ENCODE results near the gene NEK1.
"Not testable (repeated sequence)": the region's sequence is repeated elsewhere in the genome, so short reads cannot be mapped to it uniquely, and the experiment has no call there.

Gene NEK1

GRCh38 chr4:169627307-169627706, 14.9 kb upstream of the NEK1 start:
- DNase-seq (ENCODE audit: low read depth) = no peak

GRCh38 chr4:169626331-169627282, 14.2 kb upstream of the NEK1 start:
- DNase-seq (ENCODE audit: low read depth) = no peak

- no peak for DNase-seq (ENCODE audit: low read depth)
Observed at GRCh38 chr4:169625886-169626285, 13.5 kb upstream of the NEK1 start.

- DNase-seq (ENCODE audit: low read depth) = not testable (repeated sequence)
Observed at GRCh38 chr4:169624012-169624411, 11.6 kb upstream of the NEK1 start.

DNA sequence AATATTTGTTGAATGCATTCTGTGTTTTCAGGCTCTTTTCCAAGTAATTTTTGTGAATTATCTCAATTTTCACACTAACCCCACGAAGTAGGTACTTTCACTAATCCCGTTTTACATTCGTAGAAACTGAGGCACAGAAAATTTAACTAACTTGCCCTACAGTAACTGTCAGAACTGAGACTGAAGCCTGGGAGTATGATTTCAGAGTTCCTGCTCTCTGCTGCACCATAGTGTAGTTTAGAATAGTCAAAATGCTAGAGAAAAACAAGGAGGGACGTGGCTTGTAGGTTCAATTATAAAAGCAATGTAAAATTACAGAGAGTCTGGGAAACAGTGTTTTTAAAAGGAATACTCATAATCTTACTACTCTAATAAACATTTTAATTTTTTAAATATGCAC, 10.2 kb upstream of the NEK1 start:
- no peak for DNase-seq (ENCODE audit: low read depth)

- no peak for DNase-seq (ENCODE audit: low read depth)
Observed at GRCh38 chr4:169621731-169622492, 9.5 kb upstream of the NEK1 start.

- no peak for DNase-seq (ENCODE audit: low read depth)
Observed at GRCh38 chr4:169620880-169621248, 8.5 kb upstream of the NEK1 start.

DNA sequence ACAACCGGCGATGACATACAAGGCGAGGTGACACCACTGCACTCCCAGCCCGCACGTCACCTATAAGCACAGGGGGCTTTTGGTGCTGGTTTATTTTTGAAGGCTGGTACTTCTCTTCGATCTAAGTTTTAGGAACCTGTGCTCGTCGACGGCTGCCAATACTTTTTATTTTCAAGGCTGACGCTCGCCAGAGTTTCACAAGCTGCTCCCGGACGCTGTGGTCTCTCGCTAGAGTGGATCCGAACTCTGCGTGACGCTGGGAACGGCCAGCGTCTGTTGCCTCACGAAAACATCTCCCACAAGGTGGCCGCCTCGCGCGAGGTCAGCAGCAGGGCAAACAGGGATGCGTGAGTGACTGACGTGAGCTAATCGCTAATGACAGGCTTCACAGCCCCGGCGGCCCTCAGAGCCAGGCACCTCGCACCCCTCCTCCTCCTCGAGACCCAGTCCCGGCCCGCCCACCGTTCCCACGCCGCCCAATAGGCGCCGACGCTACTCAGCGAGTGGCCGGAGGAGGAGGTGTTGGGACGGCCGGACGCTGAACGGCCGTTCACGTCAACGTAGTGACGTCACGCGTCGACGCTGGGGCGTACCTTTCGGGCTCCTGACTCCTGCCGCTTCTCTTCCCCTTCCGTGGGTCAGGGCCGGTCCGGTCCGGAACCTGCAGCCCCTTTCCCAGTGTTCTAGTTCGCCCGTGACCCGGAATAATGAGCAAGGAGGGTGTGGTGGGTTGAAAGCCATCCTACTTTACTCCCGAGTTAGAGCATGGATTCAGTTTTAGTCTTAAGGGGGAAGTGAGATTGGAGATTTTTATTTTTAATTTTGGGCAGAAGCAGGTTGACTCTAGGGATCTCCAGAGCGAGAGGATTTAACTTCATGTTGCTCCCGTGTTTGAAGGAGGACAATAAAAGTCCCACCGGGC, 7.8 kb upstream of the NEK1 start, which contains the start of gene CLCN3:
Gene CLCN3, plus strand, starts transcription at position 621 of the 922 bp plus-strand sequence. CDS start 15,351 bp downstream, outside the sequence.
- peak; percentile 81 for DNase-seq (ENCODE audit: low read depth)

GRCh38 chr4:169619518-169619957, 7.2 kb upstream of the NEK1 start:
- DNase-seq (ENCODE audit: low read depth) = no peak

- DNase-seq (ENCODE audit: low read depth) = no peak
Observed at GRCh38 chr4:169618986-169619385, 6.6 kb upstream of the NEK1 start.

GRCh38 chr4:169618286-169618685, 5.9 kb upstream of the NEK1 start:
- peak; percentile 69 for DNase-seq (ENCODE audit: low read depth)

DNA sequence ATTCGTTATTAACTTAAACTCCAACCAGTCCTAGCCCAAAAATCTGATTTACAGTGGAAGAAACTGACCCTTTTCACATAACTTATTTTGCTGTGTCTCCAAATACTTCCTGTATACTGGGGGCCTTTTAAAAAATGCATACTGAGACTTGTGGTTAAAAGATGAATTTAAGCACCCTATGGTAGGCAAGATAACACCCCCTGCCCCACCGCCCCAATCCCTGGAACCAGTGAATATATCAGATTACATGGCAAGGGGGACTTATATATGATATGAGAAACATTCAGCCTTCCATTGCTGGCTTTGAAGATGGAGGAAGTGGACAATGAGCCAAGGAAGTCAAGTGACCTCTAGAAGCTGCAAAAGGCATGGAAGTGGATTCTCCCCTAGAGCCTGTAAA, 4.9 kb upstream of the NEK1 start:
- DNase-seq (ENCODE audit: low read depth) = no peak

DNA sequence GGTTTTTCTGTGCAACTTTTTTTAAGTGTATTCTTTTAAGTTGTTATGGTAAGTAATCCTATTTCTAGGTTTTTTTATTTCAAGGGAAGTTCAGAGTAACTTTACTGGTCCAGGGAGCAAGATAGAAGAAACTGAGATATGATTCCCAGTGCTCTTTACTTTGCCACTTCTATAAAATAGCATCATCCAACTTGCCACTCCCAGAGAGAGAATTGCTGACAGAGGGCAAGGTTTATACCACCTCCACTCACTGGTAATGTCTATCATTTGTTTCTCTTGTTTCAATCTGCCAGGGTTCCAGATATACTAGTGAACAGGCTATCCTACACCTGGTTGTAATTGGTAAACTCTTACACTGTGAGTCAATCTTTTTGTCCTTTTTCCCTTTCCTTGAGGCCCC, 4.5 kb upstream of the NEK1 start:
- DNase-seq (ENCODE audit: low read depth) = no peak

GRCh38 chr4:169615467-169616106, 3.2 kb upstream of the NEK1 start:
- DNase-seq (ENCODE audit: low read depth) = no peak

DNA sequence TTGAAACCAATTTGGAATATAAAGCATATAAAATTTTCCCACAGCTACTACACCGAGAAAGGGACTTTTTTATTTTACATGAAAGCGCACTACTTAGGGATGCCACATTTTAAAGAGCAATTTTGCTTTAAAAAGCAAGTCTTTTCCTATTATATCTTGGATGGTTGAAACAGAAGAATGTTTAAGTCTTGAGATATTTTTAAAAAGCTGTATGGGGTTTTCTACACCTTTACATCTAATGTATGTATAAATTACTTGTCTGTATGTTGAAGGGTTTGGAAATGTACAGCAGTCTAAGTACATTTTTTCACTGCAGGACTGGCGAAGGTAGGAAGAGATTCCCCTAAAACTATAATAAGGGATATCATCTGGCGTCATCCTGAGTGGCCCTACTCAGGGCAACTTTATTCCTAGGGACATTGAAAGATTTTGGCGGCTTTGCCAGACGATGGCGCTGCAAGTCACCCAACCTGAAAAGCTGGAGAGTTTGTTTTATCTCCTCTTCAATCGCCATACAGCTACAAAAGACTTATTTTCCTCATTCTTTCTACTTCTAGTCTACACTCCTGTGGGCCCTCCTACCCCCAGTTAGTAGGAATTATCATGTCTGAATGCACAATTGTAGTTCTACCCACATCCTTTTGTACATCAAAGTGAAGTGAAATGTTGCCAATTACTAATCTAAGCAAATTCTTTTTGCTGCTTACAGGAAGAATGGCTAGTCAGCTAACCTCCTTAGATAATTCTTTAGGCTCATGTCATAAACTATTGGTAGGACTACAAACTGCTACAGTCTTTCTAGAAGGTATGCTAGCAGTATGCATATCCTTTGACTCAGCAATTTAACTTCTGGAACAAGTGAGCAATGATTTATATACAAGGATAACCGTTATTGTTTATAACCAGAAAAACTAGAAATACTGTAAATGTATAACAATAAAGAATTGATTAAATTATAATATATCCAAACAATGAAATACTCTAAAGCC, 782 bp upstream of the NEK1 start:
- DNase-seq (ENCODE audit: low read depth) = no peak

DNA sequence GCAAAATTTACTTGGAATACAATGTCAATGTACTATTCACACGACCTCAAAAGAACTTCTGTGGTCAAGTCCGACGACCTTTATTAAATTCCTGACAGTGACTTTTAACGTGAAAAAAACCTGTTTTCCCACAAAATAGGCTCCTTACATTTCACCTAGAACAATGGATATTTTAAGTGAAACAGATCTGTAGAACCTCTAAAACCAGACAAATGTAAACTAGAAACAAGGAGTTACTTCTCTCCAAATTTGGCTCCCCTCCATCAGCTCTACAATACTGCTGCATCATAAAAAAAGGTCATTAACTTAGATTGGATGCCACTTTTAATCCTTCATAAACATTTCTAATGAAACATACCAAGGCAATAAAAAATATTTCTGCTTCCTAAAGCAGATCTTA, 1.2 kb downstream of the NEK1 start:
- DNase-seq (ENCODE audit: low read depth) = no peak

DNA sequence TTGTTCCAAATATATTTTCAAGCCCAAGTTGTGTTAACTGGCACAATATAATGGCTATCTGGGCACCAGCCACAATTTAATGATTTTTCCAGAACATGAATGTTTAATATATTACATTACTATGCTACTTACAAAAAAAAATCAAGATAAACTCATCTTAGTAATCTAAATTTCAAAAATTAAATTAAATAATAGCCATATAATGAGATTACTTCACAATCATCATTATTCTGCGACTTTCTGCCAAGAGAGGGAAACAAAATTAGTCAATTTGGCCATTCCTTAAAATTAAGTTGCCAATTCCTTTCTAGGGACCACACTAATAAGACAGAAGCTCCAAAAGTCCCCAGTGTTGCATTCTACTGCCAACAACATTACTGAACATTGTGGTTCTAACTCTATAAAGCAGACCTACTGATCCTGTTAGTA, 7.5 kb downstream of the NEK1 start:
- DNase-seq (ENCODE audit: low read depth) = no peak

- no peak for DNase-seq (ENCODE audit: low read depth)
Observed at GRCh38 chr4:169604131-169604900, 8.1 kb downstream of the NEK1 start.

DNA sequence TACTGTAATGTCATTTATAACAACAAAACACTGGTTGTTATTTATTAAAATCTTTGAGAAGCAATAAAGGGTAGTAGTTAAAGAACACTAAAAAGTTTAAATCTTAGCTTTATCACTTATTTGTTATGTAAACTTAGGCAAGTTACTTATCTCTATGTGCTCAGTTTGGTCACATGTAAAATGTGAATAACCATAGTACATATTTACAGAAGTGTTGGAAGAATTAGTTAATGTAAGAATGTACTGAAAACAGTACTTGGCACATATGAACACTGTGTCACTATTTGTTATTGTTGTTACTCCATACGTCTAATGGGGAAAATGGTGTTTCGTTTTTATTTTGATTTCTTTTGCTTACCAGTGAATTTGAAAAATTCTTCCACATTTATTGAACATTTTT, 9.1 kb downstream of the NEK1 start:
- no peak for DNase-seq (ENCODE audit: low read depth)
